Dermis lymphatic vessel endothelial cell (primary cell): Measurements from ENCODE around the gene ANKS4B. TPM values are rescaled to one million over a fixed set of nuclear protein-coding genes. Genes with fewer than 3 reads are reported as not detected.

Source experiments
- total RNA-seq: library from RNA; depleted of rRNA; stranded (reverse); fragments of >200 nt; gene quantifications from 2 replicates; pipeline ENCODE4 v1.2.1, GENCODE V29; 2014

The ANKS4B gene, protein sequence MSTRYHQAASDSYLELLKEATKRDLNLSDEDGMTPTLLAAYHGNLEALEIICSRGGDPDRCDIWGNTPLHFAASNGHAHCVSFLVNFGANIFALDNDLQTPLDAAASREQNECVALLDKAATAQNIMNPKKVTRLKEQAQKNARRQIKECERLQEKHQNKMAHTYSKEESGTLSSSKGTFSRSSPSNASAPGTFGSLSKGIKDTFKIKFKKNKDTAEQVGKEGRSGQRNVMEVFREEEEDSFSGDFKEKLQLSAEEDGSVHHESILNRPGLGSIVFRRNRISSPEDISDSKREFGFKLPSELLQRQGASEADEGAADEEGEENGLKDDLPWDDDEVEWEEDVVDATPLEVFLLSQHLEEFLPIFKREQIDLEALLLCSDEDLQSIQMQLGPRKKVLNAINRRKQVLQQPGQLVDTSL
- total RNA-seq: not detected in 2 replicates

GRCh38 chr16:21233521-21234150 lies at the start of gene ANKS4B:
TSS of gene ANKS4B (plus strand) at chr16:21233699. CDS start at chr16:21233738, 39 bp downstream.

GRCh38 chr16:21211486-21211885 lies 22.0 kb upstream of the ANKS4B start, which contains the start of gene ZP2:
TSS of gene ZP2 (minus strand) at chr16:21211574. CDS start at chr16:21211547, 27 bp downstream.

GRCh38 chr16:21277927-21278706 lies 44.6 kb downstream of the ANKS4B start, which contains the start of gene CRYM:
TSS of gene CRYM (minus strand) at chr16:21278290. CDS start at chr16:21278251, 39 bp downstream.

Other genes starting within 250 kb of the ANKS4B start
- not detected in 2 replicates for gene DNAH3, start 82.9 kb upstream of the ANKS4B start, total RNA-seq
- 1.5 and 3.3 TPM in 2 replicates for gene LDAF1, start 75.0 kb upstream of the ANKS4B start, total RNA-seq
- 0.11 TPM in 1 of 2 replicates, not detected in the other for gene ZP2, start 22.1 kb upstream of the ANKS4B start, total RNA-seq
- gene CRYM, start 44.6 kb downstream of the ANKS4B start, total RNA-seq: not detected in 2 replicates